Measurements from ENCODE around the gene PTPRD.

PTPRD gene

DNA sequence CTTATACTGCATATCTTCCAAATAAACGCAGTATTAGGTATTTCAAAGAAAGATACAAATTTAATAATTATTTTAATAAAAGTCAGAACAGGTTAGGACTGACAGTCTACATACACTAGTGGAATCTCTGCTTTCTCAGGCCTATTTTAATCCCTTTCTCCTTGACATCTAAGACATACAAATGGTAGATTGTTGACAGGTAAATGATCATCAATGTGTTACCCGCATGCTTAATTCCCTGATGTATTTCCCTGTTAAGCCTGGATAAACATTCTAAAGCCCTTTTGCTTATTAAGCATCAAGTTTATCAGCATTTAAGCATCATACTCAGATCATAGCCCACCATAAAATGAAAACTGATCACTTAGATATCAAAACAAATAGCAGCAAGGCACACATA, 576.7 kb downstream of the PTPRD start:
- TF ChIP-seq, protein P1, sequence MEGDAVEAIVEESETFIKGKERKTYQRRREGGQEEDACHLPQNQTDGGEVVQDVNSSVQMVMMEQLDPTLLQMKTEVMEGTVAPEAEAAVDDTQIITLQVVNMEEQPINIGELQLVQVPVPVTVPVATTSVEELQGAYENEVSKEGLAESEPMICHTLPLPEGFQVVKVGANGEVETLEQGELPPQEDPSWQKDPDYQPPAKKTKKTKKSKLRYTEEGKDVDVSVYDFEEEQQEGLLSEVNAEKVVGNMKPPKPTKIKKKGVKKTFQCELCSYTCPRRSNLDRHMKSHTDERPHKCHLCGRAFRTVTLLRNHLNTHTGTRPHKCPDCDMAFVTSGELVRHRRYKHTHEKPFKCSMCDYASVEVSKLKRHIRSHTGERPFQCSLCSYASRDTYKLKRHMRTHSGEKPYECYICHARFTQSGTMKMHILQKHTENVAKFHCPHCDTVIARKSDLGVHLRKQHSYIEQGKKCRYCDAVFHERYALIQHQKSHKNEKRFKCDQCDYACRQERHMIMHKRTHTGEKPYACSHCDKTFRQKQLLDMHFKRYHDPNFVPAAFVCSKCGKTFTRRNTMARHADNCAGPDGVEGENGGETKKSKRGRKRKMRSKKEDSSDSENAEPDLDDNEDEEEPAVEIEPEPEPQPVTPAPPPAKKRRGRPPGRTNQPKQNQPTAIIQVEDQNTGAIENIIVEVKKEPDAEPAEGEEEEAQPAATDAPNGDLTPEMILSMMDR (IDR thresholded peaks at IDR 0.05; ENCODE audit: insufficient read depth, low read length, missing control alignments): no peak
- POLR2A ChIA-PET: no interaction called here
- DNase-seq (ENCODE audit: low read depth, low spot score): no peak
- H3K4me3 ChIP-seq (ENCODE audit: low read depth, low read length): no peak overlapping the region
- CTCF ChIA-PET: no interaction called here

DNA sequence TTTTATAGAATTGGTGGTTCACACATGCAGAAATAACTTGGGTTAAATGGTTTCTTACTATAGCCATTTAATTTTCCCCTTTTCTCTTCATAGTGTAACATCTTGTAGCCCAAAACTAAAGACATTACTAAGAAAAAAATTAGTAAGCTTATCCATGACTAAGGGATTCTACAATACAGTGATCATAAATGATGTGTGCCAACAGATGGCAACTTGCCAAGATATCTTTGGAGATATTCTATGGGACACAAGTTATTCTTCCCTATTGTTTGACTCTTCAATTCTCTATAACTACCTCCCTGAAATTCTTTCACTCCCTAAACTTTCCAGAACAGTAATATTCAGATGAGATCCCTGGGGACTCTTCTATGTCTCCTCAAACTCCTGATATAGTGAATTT, 580.6 kb downstream of the PTPRD start:
- TF ChIP-seq, protein P1 (IDR thresholded peaks at IDR 0.05; ENCODE audit: insufficient read depth, low read length, missing control alignments): no peak
- no peak overlapping the region for H3K4me3 ChIP-seq (ENCODE audit: low read depth, low read length)
- POLR2A ChIA-PET: no interaction called here
- no peak for DNase-seq (ENCODE audit: low read depth, low spot score)
- CTCF ChIA-PET: no interaction called here

DNA sequence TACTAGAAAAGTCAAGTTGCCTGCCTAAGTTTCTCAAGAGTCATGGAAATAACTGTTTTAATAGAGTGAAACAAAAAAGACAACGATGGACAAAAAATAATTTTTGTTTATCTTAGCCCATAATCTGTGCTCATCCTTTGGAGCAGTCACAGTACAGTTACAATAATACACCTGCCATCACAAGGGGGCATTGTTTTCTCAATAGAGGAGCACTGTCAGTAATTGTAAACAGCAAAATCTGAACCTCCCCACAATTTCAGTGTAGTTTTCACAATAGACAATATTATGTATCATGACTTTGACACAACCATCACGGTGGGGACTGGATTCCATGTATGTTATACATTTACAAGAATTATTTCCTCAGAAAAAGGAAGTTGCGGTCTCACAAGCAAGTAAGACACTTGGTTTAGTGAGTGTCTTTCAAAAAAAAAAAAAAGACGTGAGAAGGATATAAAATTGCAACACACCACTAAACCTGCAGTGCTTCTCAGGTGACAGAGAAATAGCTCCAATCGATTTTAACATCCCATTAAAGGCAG, 586.3 kb downstream of the PTPRD start:
- TF ChIP-seq, protein P1 (IDR thresholded peaks at IDR 0.05; ENCODE audit: insufficient read depth, low read length, missing control alignments): no peak
- DNase-seq (ENCODE audit: low read depth, low spot score): no peak
- POLR2A ChIA-PET: no interaction called here
- CTCF ChIA-PET: no interaction called here
- H3K4me3 ChIP-seq (ENCODE audit: low read depth, low read length): no peak overlapping the region

DNA sequence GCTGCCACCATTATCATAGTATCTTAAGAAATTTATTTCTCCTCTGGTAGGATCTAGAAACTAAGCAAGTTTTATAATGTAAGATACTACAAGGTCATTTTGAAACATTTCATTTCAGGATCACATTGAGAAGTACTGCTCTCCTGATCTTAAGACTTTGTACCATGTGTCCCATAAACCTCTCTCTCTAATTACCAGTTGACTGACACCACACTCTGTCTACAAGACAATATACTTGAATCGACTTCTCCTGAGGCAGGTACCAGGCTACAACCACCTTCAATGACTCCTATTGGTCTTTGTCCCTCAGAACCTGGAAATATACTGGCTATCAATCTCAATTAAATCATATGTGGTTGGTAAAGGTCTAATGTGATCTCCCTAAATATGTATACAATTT, 597.0 kb downstream of the PTPRD start:
- no peak for DNase-seq (ENCODE audit: low read depth, low spot score)
- TF ChIP-seq, protein P1 (IDR thresholded peaks at IDR 0.05; ENCODE audit: insufficient read depth, low read length, missing control alignments): no peak
- no peak overlapping the region for H3K4me3 ChIP-seq (ENCODE audit: low read depth, low read length)
- ChIA-PET POLR2A (no interaction called here), CTCF (no interaction called here)

DNA sequence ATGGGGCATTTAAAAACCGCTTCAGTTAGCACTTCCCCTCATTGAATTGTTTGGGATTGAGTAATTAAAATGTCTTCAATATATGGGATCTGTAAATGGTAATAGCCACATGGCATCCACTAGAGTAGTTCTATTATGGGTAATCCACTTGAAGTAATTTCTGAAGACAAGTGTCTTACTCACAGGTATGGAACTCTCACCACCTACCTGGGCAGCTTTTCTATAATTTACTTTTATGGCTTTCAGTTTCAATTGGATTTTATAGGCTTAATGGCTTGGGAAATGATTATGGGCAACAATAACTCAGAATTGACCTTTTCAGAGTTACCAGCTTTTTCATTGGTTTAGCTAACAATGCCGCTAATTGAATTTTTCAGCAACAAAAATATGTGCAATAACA, 597.9 kb downstream of the PTPRD start:
- DNase-seq (ENCODE audit: low read depth, low spot score): no peak
- ChIA-PET POLR2A (no interaction called here), CTCF (no interaction called here)
- H3K4me3 ChIP-seq (ENCODE audit: low read depth, low read length): no peak overlapping the region
- TF ChIP-seq, protein P1 (IDR thresholded peaks at IDR 0.05; ENCODE audit: insufficient read depth, low read length, missing control alignments): no peak

DNA sequence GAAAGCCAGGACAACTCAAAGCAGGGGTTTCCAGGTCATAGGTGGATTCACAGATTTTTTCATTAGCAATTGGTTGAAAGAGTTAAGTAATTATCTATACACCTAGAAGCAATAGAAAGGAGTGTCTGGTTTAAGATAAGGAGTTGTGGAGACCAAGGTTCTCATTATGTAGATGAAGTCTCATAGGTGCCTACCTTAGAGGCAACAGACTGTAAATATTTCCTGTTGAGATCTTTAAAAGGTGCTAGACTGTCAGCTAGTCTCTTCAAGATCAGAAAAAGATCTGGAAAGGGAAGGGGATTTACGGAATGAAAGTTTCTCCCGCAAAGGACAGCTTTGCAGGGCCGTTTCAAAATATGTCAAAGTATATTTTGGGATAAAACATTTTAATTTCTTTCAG, 603.4 kb downstream of the PTPRD start:
- TF ChIP-seq, protein P1 (IDR thresholded peaks at IDR 0.05; ENCODE audit: insufficient read depth, low read length, missing control alignments): no peak
- H3K4me3 ChIP-seq (ENCODE audit: low read depth, low read length): no peak overlapping the region
- ChIA-PET CTCF (no interaction called here), POLR2A (no interaction called here)
- no peak for DNase-seq (ENCODE audit: low read depth, low spot score)

All from AG04449 (cell line).